Ascending aorta (tissue), 2 donors: ENCODE results near the gene GLOD5. TPM values are rescaled to one million over a fixed set of nuclear protein-coding genes. Genes with fewer than 3 reads are reported as not detected.
"Not testable (repeated sequence)": the region's sequence is repeated elsewhere in the genome, so short reads cannot be mapped to it uniquely, and the experiment has no call there.

ENCODE experiments used
- DNase-seq, 2 donors: peaks; one replicate each; pipeline ENCODE4 v3.0.0-alpha.2; 2019; ENCODE audit warnings: low spot score in 2 of 2
- H3K27ac ChIP-seq, 2 donors: fragments of 200-600 bp; sonication (generic); one replicate each; pipeline ENCODE4 v1.5.1; 2016 to 2017; ENCODE audit warnings: mild to moderate bottlenecking in 1 of 2
- H3K27me3 ChIP-seq: fragments of 200-600 bp; sonication (generic); one replicate; pipeline ENCODE4 v1.5.1; 2017
- H3K36me3 ChIP-seq, 2 donors: fragments of 200-600 bp; sonication (generic); one replicate each; pipeline ENCODE4 v1.5.1; 2016
- H3K4me1 ChIP-seq, 2 donors: fragments of 200-600 bp; sonication (generic); one replicate each; pipeline ENCODE4 v1.5.1; 2016 to 2017; ENCODE audit warnings: mild to moderate bottlenecking in 1 of 2
- H3K4me3 ChIP-seq, 2 donors: fragments of 200-600 bp; sonication (generic); one replicate each; pipeline ENCODE4 v1.5.1; 2016 to 2017; ENCODE audit warnings: mild to moderate bottlenecking in 1 of 2
- H3K9me3 ChIP-seq, 2 donors: fragments of 200-600 bp; sonication (generic); one replicate each; pipeline ENCODE4 v1.5.1; 2016
- intact Hi-C: fragments of 100-400 bp; cut with DNase I; formaldehyde crosslinking; loops from one replicate; pipeline ENCODE4 v1.15.1; 2023
- total RNA-seq: library from RNA; depleted of rRNA; stranded (reverse); fragments of >200 nt; gene quantifications from one replicate; pipeline ENCODE4 v1.1.0, GENCODE V29; 2016
- TF ChIP-seq, protein P1 (sequence below), 3 experiments: fragments of 200-600 bp in 2 of 3; fragments of 450-650 bp in 1 of 3; sonication (generic) in 2 of 3; IDR thresholded peaks; one replicate each; pipeline ENCODE4 v1.5.1; 2016 to 2019; ENCODE audit warnings: antibody characterized with exemption in 3 of 3, mild to moderate bottlenecking in 1 of 3, moderate library complexity in 1 of 3

Gene GLOD5
- total RNA-seq, 1 donor from 2014 or later = not detected

DNA sequence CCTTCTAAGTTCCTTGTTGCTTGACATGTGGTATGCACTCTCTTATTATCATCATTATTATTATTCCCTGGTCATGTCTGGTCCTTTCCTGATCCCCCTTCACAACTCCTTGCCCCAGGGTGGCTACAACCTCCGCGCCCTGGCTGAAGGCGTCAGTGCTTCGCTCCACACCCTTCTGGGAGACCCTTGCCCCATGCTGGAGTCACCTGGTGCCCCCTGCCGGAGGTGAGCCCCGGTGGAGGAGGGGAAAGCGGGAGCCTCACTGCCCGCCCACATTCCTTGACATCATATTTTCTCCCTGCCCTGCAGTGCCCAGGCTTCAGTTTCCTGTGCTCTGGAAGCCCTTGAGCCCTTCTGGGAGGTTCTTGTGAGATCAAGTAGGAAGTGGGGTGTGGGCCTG is 53.7 kb downstream of the GLOD5 start:
- no peaks in the 10 kb centered on the region for H3K9me3 ChIP-seq

GRCh38 chrX:48816014-48816810 is 54.7 kb downstream of the GLOD5 start:
- H3K27me3 ChIP-seq = no peaks in the 10 kb centered on the region
- H3K9me3 ChIP-seq = no peaks in the 10 kb centered on the region
- DNase-seq = no peak
- TF ChIP-seq, protein P1, sequence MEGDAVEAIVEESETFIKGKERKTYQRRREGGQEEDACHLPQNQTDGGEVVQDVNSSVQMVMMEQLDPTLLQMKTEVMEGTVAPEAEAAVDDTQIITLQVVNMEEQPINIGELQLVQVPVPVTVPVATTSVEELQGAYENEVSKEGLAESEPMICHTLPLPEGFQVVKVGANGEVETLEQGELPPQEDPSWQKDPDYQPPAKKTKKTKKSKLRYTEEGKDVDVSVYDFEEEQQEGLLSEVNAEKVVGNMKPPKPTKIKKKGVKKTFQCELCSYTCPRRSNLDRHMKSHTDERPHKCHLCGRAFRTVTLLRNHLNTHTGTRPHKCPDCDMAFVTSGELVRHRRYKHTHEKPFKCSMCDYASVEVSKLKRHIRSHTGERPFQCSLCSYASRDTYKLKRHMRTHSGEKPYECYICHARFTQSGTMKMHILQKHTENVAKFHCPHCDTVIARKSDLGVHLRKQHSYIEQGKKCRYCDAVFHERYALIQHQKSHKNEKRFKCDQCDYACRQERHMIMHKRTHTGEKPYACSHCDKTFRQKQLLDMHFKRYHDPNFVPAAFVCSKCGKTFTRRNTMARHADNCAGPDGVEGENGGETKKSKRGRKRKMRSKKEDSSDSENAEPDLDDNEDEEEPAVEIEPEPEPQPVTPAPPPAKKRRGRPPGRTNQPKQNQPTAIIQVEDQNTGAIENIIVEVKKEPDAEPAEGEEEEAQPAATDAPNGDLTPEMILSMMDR (IDR thresholded peaks at IDR 0.05) = no peak
- H3K4me3 ChIP-seq = no peak overlapping the region
- intact Hi-C loops = no loop called here
- H3K27ac ChIP-seq = no peak overlapping the region
- peaks cover 19 to 42% of the 10 kb centered on the region in 2 donors for H3K36me3 ChIP-seq
- no peaks in the 10 kb centered on the region for H3K4me1 ChIP-seq

More for the DNA sequence above, 53.7 kb downstream of the GLOD5 start:
- H3K4me3 ChIP-seq = no peak overlapping the region
- H3K4me1 ChIP-seq = no peaks in the 10 kb centered on the region
- no peaks in the 10 kb centered on the region for H3K27me3 ChIP-seq
- TF ChIP-seq, protein P1 (IDR thresholded peaks at IDR 0.05) = no peak
- DNase-seq = no peak
- intact Hi-C loops = no loop called here
- peaks cover 19 to 43% of the 10 kb centered on the region in 2 donors for H3K36me3 ChIP-seq
- H3K27ac ChIP-seq = no peak overlapping the region

DNA sequence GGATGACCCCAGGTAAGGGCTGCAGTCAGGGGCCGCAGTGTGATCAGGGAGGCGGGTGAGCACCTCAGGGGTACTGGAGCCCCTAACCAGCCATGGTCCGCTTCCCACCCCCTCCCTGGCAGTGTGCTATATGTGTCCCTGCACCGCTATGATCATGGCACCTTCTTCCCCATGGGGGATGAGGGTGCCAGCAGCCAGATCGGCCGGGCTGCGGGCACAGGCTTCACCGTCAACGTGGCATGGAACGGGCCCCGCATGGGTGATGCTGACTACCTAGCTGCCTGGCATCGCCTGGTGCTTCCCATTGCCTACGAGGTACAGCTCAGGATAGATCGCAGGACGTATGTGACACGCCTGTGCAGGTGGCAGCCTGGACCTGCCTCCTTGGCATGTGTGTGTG is 56.6 kb downstream of the GLOD5 start:
- no peak for DNase-seq
- H3K27ac ChIP-seq = no peak overlapping the region
- H3K27me3 ChIP-seq = no peaks in the 10 kb centered on the region
- TF ChIP-seq, protein P1 (IDR thresholded peaks at IDR 0.05) = no peak
- no peaks in the 10 kb centered on the region for H3K4me1 ChIP-seq
- H3K9me3 ChIP-seq = no peaks in the 10 kb centered on the region
- peaks cover 19 to 47% of the 10 kb centered on the region in 2 donors for H3K36me3 ChIP-seq
- H3K4me3 ChIP-seq = no peak overlapping the region
- intact Hi-C loops = no loop called here

GRCh38 chrX:48818866-48819265 is 57.3 kb downstream of the GLOD5 start:
- intact Hi-C loops = no loop called here
- DNase-seq = no peak
- TF ChIP-seq, protein P1 (IDR thresholded peaks at IDR 0.05) = no peak

GRCh38 chrX:48819394-48819793 is 57.8 kb downstream of the GLOD5 start:
- H3K27ac ChIP-seq, DNase-seq, H3K4me1 ChIP-seq, H3K9me3 ChIP-seq, H3K27me3 ChIP-seq, intact Hi-C loops, H3K4me3 ChIP-seq: not testable (repeated sequence)
- peaks cover 19 to 45% of the 10 kb centered on the region in 2 donors for H3K36me3 ChIP-seq

More at GRCh38 chrX:48818866-48819265, 57.3 kb downstream of the GLOD5 start:
- H3K27ac ChIP-seq = no peak overlapping the region
- no peaks in the 10 kb centered on the region for H3K4me1 ChIP-seq
- peaks cover 19 to 47% of the 10 kb centered on the region in 2 donors for H3K36me3 ChIP-seq
- H3K4me3 ChIP-seq = no peak overlapping the region
- no peaks in the 10 kb centered on the region for H3K9me3 ChIP-seq
- H3K27me3 ChIP-seq = no peaks in the 10 kb centered on the region

DNA sequence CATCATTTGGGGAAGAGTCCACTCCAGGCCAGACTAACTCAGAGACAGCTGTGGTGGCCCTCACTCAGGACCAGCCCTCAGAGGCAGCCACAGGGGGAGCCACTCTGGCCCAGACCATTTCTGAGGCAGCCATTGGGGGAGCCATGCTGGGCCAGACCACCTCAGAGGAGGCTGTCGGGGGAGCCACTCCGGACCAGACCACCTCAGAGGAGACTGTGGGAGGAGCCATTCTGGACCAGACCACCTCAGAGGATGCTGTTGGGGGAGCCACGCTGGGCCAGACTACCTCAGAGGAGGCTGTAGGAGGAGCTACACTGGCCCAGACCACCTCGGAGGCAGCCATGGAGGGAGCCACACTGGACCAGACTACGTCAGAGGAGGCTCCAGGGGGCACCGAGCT is 61.5 kb downstream of the GLOD5 start:
- intact Hi-C loops = no loop called here
- no peak for DNase-seq

More for the DNA sequence above, 61.5 kb downstream of the GLOD5 start:
- Histone ChIP-seq H3K27ac (no peak overlapping the region), H3K36me3 (peaks cover 4 to 22% of the 10 kb centered on the region in 2 donors), H3K4me1 (no peaks in the 10 kb centered on the region), H3K4me3 (no peak overlapping the region), H3K27me3 (no peaks in the 10 kb centered on the region), H3K9me3 (peaks cover 0 to 5% of the 10 kb centered on the region in 2 donors)
- TF ChIP-seq, protein P1 (IDR thresholded peaks at IDR 0.05) = no peak
